HG03342 (cell line): ENCODE data around the gene KDM1A.

ENCODE experiments used
- ATAC-seq: cut with Tn5 transposase; IDR thresholded peaks from one replicate; pipeline ENCODE4 v1.9.1; 2021; ENCODE audit warnings: mild to moderate bottlenecking, moderate library complexity; ENCODE audit not compliant: unreplicated experiment

Gene KDM1A

GRCh38 chr1:23066075-23066474 lies 46.8 kb downstream of the KDM1A start:
- ATAC-seq = no peak

DNA sequence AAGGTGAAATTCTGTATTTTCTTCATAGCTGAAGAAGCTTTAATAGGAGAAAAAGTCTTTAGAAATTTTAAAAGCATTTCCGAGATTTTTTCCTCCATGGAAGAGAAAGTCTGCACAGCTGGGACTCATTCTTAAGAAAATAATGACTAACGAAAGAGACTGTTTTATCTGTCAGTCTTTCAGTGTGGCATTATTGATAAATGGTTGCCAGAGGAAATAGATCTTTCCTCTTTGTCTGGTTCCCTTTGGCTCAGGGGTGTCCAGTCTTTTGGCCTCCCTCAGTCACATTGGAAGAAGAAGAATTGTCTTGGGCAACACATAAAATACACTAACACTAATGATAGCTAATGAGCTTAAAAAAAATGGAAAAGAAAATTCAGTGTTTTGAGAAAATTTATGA lies 49.9 kb downstream of the KDM1A start:
- ATAC-seq = no peak

DNA sequence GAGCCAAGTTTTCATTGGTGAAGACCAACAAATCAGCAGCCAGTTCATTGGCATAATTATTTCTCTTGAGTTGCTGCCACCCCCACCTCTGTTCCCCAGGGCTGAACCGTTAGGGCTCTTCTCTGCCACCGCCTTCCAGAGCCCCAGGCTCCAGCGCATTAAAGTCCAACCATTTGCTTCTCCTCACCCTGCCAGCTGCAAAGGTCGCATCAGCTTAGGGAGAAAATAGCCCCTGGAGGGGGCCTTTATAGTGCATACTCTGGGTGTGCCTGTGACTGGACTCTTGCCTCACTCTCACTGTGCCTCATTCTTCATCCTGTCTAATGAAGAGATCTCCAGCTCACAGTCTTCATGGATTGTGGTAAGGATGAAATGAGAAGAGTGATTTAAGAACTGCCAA lies 50.4 kb downstream of the KDM1A start:
- ATAC-seq = no peak

- ATAC-seq = no peak
Measured at GRCh38 chr1:23074012-23074411, 54.7 kb downstream of the KDM1A start.

GRCh38 chr1:23079025-23079424 lies 59.8 kb downstream of the KDM1A start:
- no peak for ATAC-seq

GRCh38 chr1:23080885-23081284 lies 61.6 kb downstream of the KDM1A start:
- ATAC-seq = no peak

- ATAC-seq = no peak
Measured at GRCh38 chr1:23081376-23081775, 62.1 kb downstream of the KDM1A start.

DNA sequence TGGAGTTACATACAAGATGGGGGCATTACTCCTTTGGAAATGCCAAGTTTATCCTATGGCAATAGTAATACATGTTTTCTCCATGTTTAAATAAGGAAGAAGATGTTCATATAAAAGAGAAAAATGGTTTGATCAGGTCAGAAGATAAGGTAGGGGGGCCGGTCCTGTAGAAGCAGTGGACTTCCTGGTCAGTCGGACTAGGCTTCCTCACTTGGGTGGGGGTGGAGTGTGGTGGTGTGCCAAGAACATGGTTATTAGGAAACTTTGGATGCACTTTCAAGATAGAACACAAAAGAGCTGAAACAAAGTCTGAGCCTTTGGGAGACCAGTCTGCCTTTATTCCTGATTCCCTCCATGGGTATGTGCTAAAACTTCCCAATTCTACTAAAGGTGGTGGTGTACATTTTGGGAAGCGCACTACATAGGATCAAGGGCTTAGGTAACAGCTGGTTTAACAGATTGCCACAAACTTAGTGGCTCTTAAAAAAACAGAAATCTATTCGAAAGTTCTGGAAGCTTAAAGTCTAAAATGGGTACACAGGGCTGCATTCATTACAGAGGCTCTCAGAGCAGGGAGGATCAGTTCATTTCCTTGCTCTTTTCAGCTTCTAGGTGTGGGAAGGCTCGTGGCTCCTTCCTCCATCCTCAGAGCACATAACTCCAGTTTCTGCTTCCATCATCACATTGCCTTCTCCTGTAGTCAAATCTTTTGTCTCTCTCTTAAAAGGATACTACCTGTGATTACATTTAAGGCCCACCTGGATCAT lies 64.6 kb downstream of the KDM1A start:
- ATAC-seq = no peak

- no peak for ATAC-seq
Measured at GRCh38 chr1:23084880-23085279, 65.6 kb downstream of the KDM1A start.

- no peak for ATAC-seq
Measured at GRCh38 chr1:23085696-23086095, 66.4 kb downstream of the KDM1A start.

DNA sequence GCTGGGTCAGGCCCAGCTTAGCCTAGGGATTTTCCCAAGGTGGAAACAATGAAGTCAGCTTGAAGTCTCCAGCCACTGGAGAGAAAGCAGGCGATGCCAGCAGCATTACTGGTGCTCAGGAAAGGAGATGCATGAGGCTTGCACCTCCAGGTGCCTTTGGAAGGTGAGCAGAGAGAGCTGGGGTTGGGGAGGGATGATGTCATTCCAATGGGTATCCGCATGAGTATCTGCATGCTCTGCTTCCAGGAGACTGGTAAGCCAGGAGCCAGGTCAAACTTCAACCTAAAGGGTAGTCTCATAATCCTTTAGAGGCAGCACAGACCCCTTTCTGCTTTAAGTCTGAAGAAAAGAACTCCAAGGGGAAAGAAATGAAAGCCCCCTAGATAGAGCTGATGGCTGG lies 68.8 kb downstream of the KDM1A start:
- no peak for ATAC-seq

DNA sequence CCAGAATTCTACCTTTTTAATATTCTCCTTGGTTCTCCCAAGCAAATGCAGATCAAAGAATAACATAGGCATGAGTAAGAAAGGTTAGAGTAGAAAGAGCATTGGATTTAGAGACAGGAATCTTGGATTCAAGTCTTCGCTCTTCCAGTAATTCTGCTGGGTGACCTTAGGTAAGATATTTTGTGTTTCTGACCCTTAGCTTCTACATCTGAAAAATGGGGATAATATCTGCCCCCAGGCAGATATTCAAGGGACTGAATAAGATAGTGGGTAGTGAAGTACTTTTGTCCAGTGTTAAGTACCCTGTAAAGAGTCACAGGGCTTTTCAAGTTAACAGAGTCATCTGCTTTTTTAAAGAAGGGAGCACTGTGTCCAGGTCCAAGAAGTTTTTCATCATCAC lies 70.8 kb downstream of the KDM1A start:
- no peak for ATAC-seq

DNA sequence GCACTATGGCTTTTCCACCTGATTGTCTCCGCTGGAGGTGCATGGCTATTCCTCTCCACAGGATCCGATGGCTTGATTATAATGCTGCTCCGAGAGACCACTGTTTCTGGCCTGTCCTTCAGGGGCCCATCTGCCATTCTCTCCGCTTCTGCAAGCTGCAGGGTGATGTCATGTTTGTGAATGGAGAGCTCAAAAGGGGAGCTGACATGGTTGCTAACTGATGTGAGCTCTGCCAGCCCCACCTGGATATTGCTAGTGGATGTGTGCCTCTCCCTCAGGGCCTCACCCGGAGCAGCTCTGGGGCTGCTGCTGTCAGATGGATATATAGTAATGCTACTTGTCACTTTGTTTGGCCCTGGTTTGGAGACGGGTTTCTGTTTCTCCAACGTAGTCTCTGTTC lies 72.3 kb downstream of the KDM1A start:
- no peak for ATAC-seq

- ATAC-seq = no peak
Measured at GRCh38 chr1:23092447-23092846, 73.2 kb downstream of the KDM1A start.

- no peak for ATAC-seq
Measured at GRCh38 chr1:23097316-23097715, 78.0 kb downstream of the KDM1A start.

GRCh38 chr1:23098463-23099170 lies 79.3 kb downstream of the KDM1A start:
- no peak for ATAC-seq

- no peak for ATAC-seq
Measured at GRCh38 chr1:23099171-23099536, 79.9 kb downstream of the KDM1A start.

DNA sequence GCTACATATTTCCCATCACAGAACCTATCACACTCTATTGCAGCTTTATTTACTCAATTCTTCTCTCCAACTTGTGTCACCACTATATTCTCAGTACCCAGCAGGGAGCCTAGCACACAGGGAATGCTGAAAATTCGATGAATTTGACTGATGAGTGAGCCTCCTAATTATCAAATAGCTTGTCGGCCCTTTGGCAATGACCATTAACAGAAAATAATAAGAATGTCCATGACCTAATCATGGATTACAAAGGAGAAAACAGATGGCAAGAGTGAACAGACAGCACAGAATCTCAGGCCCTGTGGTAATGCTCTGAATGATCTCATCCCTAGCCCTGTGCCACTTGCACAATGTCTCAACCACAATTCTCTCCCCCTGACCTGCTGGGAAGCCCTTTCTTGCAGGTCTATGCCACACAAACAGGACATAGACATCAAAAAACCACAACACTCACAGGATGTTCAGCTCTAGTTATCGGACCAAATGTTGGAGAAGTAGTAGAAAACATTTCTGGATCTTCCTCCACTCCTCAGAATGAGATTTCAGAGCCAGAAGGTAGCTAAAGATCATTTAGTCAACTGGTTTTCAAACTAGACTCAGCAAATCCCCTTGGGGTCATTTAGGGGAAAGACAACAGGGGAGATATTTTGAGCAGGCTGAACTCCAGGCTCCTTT lies 80.9 kb downstream of the KDM1A start:
- ATAC-seq = no peak

- ATAC-seq = no peak
Measured at GRCh38 chr1:23101101-23101827, 82.0 kb downstream of the KDM1A start.

DNA sequence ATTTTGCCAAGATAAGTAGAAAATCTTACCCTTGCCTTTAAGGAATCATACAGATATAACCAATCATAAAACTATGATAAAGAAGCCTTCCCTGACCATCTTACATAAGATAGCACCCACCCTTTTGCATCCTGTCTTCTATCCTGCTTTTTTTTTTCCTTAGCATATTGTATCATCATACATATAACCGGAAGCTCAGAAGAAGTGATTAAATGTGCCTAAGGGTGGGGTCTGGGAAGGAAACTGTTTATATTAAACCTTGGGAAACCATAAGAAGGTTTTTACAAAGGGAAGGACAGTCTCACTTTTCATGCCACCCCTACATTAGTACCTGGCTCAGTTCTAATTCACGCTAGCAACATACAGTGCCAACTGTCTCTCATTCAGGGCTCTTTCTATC lies 82.6 kb downstream of the KDM1A start:
- no peak for ATAC-seq

GRCh38 chr1:23102289-23102688 lies 83.0 kb downstream of the KDM1A start:
- ATAC-seq = no peak
